ENCODE results near the gene NEUROG1.

Gene NEUROG1

DNA sequence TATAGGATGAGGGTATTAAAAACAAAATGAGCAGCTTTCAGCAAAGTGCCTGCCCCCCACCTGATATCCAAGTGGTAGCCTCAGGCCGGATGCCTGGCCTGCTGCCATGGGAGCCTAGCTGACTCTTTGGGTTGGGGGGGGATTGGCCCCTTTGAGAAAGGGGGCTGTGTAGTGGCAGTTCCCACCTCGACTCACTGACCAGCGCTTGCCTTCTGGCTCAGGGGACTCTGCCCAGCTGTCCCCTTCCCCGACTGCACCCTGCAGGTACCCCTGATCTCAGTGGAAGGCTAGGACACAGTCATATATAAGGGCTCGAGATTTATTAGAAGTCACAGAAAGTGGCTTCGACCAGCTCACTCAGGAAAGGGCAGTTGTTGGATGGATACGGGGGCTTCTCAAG, 1.5 kb upstream of the NEUROG1 start:
- Histone ChIP-seq H3K4me3 (ENCODE audit: low read length) (no peak overlapping the region), H3K4me2 (ENCODE audit: low read depth, low read length) (no peak overlapping the region), H3K36me3 (replicated peaks; ENCODE audit: insufficient read depth, low read length) (no peaks in the 10 kb centered on the region), H3K4me1 (ENCODE audit: low read length) (peaks cover 4% of the 10 kb centered on the region), H4K20me1 (ENCODE audit: insufficient read depth, low read length) (no peaks in the 10 kb centered on the region), H2AFZ (ENCODE audit: low read length) (no peak overlapping the region), H3K9me2 (replicated peaks; ENCODE audit: insufficient read depth, low read length) (no peaks in the 10 kb centered on the region), H3K9me3 (replicated peaks; ENCODE audit: insufficient read depth, low read length) (no peaks in the 10 kb centered on the region), H3K79me2 (ENCODE audit: low read length) (no peaks in the 10 kb centered on the region), H3K27ac (ENCODE audit: low read length) (no peak overlapping the region), H3K9ac (ENCODE audit: low read length) (no peak overlapping the region), H3K27me3 (replicated peaks; ENCODE audit: insufficient read depth, low read length) (peaks cover 4% of the 10 kb centered on the region; the same call in 1 of the 2 replicates), H3F3A (ENCODE audit: insufficient read depth, low read length) (no peaks in the 10 kb centered on the region)
- no peak for DNase-seq
- TF ChIP-seq EZH2phosphoT487 (IDR thresholded peaks at IDR 0.05; ENCODE audit: low read length): no peak
- no peak for TF ChIP-seq EZH2 (optimal IDR thresholded peaks at IDR 0.05; ENCODE audit: low read depth, low read length)
- TF ChIP-seq, protein P1, sequence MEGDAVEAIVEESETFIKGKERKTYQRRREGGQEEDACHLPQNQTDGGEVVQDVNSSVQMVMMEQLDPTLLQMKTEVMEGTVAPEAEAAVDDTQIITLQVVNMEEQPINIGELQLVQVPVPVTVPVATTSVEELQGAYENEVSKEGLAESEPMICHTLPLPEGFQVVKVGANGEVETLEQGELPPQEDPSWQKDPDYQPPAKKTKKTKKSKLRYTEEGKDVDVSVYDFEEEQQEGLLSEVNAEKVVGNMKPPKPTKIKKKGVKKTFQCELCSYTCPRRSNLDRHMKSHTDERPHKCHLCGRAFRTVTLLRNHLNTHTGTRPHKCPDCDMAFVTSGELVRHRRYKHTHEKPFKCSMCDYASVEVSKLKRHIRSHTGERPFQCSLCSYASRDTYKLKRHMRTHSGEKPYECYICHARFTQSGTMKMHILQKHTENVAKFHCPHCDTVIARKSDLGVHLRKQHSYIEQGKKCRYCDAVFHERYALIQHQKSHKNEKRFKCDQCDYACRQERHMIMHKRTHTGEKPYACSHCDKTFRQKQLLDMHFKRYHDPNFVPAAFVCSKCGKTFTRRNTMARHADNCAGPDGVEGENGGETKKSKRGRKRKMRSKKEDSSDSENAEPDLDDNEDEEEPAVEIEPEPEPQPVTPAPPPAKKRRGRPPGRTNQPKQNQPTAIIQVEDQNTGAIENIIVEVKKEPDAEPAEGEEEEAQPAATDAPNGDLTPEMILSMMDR (IDR thresholded peaks at IDR 0.05; ENCODE audit: low read length): no peak

DNA sequence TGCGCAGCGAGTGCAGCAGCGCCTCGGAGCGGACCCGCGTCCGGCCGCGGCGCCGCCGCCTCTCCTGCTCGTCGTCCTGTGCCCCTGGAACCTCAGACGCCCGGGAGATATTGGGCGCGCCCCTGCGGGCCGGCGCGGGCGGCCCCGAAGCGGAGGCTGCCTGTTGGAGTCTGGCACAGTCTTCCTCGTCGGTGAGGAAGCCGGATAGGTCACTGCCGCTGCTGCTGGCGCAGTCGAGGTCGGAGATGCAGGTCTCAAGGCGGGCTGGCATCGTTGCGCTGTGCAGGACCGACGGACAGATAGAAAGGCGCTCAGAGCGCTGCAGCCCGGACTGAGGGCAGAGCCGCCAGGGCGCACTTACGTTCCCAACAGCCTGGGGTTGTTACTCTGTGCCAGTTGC, 344 bp downstream of the NEUROG1 start:
- no peaks in the 10 kb centered on the region for H3K4me1 ChIP-seq (ENCODE audit: low read length)
- no peaks in the 10 kb centered on the region for H3F3A ChIP-seq (ENCODE audit: insufficient read depth, low read length)
- no peak for DNase-seq
- no peak overlapping the region for H2AFZ ChIP-seq (ENCODE audit: low read length)
- peaks cover 4% of the 10 kb centered on the region; the same call in 1 of the 2 replicates for H3K27me3 ChIP-seq (replicated peaks; ENCODE audit: insufficient read depth, low read length)
- no peaks in the 10 kb centered on the region for H3K9me3 ChIP-seq (replicated peaks; ENCODE audit: insufficient read depth, low read length)
- H3K4me3 ChIP-seq (ENCODE audit: low read length): no peak overlapping the region
- no peaks in the 10 kb centered on the region for H3K36me3 ChIP-seq (replicated peaks; ENCODE audit: insufficient read depth, low read length)
- H3K79me2 ChIP-seq (ENCODE audit: low read length): no peaks in the 10 kb centered on the region
- TF ChIP-seq, protein P1 (IDR thresholded peaks at IDR 0.05; ENCODE audit: low read length): no peak
- TF ChIP-seq EZH2 (optimal IDR thresholded peaks at IDR 0.05; ENCODE audit: low read depth, low read length) (no peak), EZH2phosphoT487 (IDR thresholded peaks at IDR 0.05; ENCODE audit: low read length) (no peak)
- H3K9me2 ChIP-seq (replicated peaks; ENCODE audit: insufficient read depth, low read length): no peaks in the 10 kb centered on the region
- no peak overlapping the region for H3K4me2 ChIP-seq (ENCODE audit: low read depth, low read length)
- no peaks in the 10 kb centered on the region for H4K20me1 ChIP-seq (ENCODE audit: insufficient read depth, low read length)
- no peak overlapping the region for H3K9ac ChIP-seq (ENCODE audit: low read length)
- H3K27ac ChIP-seq (ENCODE audit: low read length): no peak overlapping the region

DNA sequence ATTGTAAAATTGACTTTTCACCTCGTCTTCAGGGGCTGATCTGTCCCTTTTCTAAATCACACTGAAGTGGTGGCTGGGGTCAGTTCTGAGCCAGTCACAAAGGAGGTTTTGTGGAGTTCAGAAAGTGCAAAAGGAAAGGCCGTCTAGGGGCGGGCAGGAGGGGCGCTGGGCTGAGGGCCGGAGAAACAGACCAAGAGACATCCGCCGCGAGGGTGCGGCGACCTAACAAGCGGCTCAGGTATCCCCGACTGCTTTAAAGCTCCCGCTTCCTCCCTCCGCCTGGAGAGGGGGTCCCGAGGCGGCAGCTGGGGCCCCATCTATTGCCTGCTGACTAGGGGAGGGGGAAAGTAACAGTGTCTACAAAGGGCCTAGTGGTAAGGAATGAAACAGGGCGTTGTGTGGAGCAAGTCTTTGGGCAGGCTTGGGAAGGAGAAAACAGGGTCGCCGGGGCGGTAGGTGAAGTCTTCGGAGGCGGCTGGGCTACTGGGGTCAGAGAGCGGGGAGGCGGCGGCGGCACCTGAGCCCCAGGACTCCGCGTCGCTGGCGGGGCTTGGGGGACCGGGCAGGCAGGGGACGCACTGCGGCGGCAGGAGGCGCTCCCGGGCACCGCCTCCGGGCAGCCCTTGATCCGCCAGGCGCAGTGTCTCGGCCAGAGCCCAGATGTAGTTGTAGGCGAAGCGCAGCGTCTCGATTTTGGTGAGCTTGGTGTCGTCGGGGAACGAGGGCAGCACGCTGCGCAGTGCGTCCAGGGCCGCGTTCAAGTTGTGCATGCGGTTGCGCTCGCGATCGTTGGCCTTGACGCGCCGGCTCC, 950 bp downstream of the NEUROG1 start:
- H3K4me3 ChIP-seq (ENCODE audit: low read length): no peak overlapping the region
- peaks cover 4% of the 10 kb centered on the region; the same call in 1 of the 2 replicates for H3K27me3 ChIP-seq (replicated peaks; ENCODE audit: insufficient read depth, low read length)
- no peaks in the 10 kb centered on the region for H4K20me1 ChIP-seq (ENCODE audit: insufficient read depth, low read length)
- no peak overlapping the region for H2AFZ ChIP-seq (ENCODE audit: low read length)
- no peaks in the 10 kb centered on the region for H3K9me3 ChIP-seq (replicated peaks; ENCODE audit: insufficient read depth, low read length)
- H3K27ac ChIP-seq (ENCODE audit: low read length): no peak overlapping the region
- H3K36me3 ChIP-seq (replicated peaks; ENCODE audit: insufficient read depth, low read length): no peaks in the 10 kb centered on the region
- TF ChIP-seq, protein P1 (IDR thresholded peaks at IDR 0.05; ENCODE audit: low read length): no peak
- TF ChIP-seq EZH2 (optimal IDR thresholded peaks at IDR 0.05; ENCODE audit: low read depth, low read length): no peak
- no peak for TF ChIP-seq EZH2phosphoT487 (IDR thresholded peaks at IDR 0.05; ENCODE audit: low read length)
- H3K4me2 ChIP-seq (ENCODE audit: low read depth, low read length): no peak overlapping the region
- no peak for DNase-seq
- H3K4me1 ChIP-seq (ENCODE audit: low read length): no peaks in the 10 kb centered on the region
- H3K9me2 ChIP-seq (replicated peaks; ENCODE audit: insufficient read depth, low read length): no peaks in the 10 kb centered on the region
- H3K79me2 ChIP-seq (ENCODE audit: low read length): no peaks in the 10 kb centered on the region
- H3K9ac ChIP-seq (ENCODE audit: low read length): no peak overlapping the region
- no peaks in the 10 kb centered on the region for H3F3A ChIP-seq (ENCODE audit: insufficient read depth, low read length)

Measured in MM.1S (cell line).